Lower leg skin (tissue), 3 donors: Measurements from ENCODE around the gene CTBP2.

Experiments
- POLR2A ChIP-seq, 2 donors: fragments of 450-650 bp; IDR thresholded peaks; one replicate each; pipeline ENCODE4 v1.6.1; 2016 to 2017; ENCODE audit warnings: antibody characterized with exemption in 2 of 2, mild to moderate bottlenecking in 1 of 2, moderate library complexity in 1 of 2
- TF ChIP-seq, protein P1 (sequence below), 3 donors: fragments of 450-650 bp; IDR thresholded peaks; one replicate each; pipeline ENCODE4 v1.5.1; 2016; ENCODE audit warnings: antibody characterized with exemption in 3 of 3, mild to moderate bottlenecking in 3 of 3, moderate library complexity in 2 of 3

DNA sequence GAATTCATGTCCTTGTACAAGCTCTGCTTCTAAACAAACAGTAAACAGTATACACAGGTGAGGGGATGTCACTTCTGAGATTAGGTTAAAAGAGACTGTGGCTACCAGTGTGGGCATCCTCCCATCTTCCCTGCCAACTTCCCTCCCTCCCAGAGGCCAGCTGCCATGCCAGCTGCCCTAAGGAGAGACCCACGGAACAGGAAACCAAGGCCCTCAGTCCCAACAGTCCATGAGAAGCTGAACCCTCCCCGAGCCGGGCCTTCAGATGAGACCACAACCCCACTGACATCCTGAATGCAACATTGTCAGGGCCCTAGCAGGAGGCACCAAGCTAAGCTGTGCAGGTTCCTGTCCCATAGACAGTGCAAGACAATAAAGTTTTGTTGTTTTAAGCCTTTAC, 106.1 kb downstream of the CTBP2 start:
- TF ChIP-seq, protein P1, sequence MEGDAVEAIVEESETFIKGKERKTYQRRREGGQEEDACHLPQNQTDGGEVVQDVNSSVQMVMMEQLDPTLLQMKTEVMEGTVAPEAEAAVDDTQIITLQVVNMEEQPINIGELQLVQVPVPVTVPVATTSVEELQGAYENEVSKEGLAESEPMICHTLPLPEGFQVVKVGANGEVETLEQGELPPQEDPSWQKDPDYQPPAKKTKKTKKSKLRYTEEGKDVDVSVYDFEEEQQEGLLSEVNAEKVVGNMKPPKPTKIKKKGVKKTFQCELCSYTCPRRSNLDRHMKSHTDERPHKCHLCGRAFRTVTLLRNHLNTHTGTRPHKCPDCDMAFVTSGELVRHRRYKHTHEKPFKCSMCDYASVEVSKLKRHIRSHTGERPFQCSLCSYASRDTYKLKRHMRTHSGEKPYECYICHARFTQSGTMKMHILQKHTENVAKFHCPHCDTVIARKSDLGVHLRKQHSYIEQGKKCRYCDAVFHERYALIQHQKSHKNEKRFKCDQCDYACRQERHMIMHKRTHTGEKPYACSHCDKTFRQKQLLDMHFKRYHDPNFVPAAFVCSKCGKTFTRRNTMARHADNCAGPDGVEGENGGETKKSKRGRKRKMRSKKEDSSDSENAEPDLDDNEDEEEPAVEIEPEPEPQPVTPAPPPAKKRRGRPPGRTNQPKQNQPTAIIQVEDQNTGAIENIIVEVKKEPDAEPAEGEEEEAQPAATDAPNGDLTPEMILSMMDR (IDR thresholded peaks at IDR 0.05) = no peak
- TF ChIP-seq POLR2A (IDR thresholded peaks at IDR 0.05) = no peak
